Measurements from ENCODE around the gene GSTT4. TPM values are rescaled to one million over a fixed set of nuclear protein-coding genes. Genes with fewer than 3 reads are reported as not detected.

Gene GSTT4
- total and polyA plus RNA-seq, 11 donors, result not detected

- no peak for TF ChIP-seq CTCF (IDR thresholded peaks at IDR 0.05)
- no peak for TF ChIP-seq POLR2A (IDR thresholded peaks at IDR 0.05)
Measured at GRCh38 chr22:24023204-24023789, 18.0 kb upstream of the GSTT4 start.

GRCh38 chr22:24021304-24021703 lies 16.1 kb upstream of the GSTT4 start:
- 94 to 98% (median 96%) methylated on average over 3 of the region's 3 CpGs for WGBS, 4 donors
- H3K36me3 ChIP-seq, result peaks cover 0 to 19% (median 5%) of the 10 kb centered on the region in 9 donors
- H3K27me3 ChIP-seq, result no peaks in the 10 kb centered on the region
- no peak overlapping the region for H3K27ac ChIP-seq
- ATAC-seq, result no peak
- H3K4me3 ChIP-seq, result no peak overlapping the region
- peaks cover 0 to 9% (median 0%) of the 10 kb centered on the region in 12 donors for H3K4me1 ChIP-seq
- DNase-seq, result no peak
- H3K9me3 ChIP-seq, result peaks cover 0 to 18% (median 0%) of the 10 kb centered on the region in 12 donors
- TF ChIP-seq POLR2A (IDR thresholded peaks at IDR 0.05) (no peak), CTCF (IDR thresholded peaks at IDR 0.05) (no peak)
- intact Hi-C loops (cut with DNase I), result no loop called here

More at GRCh38 chr22:24023204-24023789, 18.0 kb upstream of the GSTT4 start:
- Histone ChIP-seq H3K27ac (no peak overlapping the region), H3K4me1 (peaks cover 0 to 10% (median 0%) of the 10 kb centered on the region in 12 donors), H3K36me3 (peaks cover 0 to 13% (median 0%) of the 10 kb centered on the region in 9 donors), H3K27me3 (no peaks in the 10 kb centered on the region), H3K9me3 (peaks cover 0 to 18% (median 0%) of the 10 kb centered on the region in 12 donors), H3K4me3 (no peak overlapping the region)
- DNase-seq (no peak), ATAC-seq (no peak)
- intact Hi-C loops (cut with DNase I), result no loop called here

- Histone ChIP-seq H3K27me3 (no peaks in the 10 kb centered on the region), H3K27ac (no peak overlapping the region), H3K4me1 (peaks cover 0 to 18% (median 12%) of the 10 kb centered on the region in 12 donors), H3K36me3 (peaks cover 0 to 12% (median 5%) of the 10 kb centered on the region in 9 donors), H3K9me3 (peaks cover 0 to 3% (median 0%) of the 10 kb centered on the region in 12 donors), H3K4me3 (no peak overlapping the region)
- no peak for ATAC-seq
- intact Hi-C loops (cut with DNase I), result loop anchor here in 1 of 10 donors (5.0 to 10.0 kb wide), 2 partner anchors 41 to 139 kb away; no protein-coding TSS in a partner anchor
- TF ChIP-seq CTCF (IDR thresholded peaks at IDR 0.05) (no peak), POLR2A (IDR thresholded peaks at IDR 0.05) (no peak)
- no peak for DNase-seq
- 95 to 100% (median 98%) methylated on average over 1 of the region's 1 CpG for WGBS, 4 donors
Measured at GRCh38 chr22:24016156-24016555, 10.9 kb upstream of the GSTT4 start.

GRCh38 chr22:24011735-24012068 lies 6.4 kb upstream of the GSTT4 start:
- whole genome bisulfite sequencing, 4 donors, result 1 to 2% (median 1%) methylated on average over 10 of the region's 10 CpGs
- ATAC-seq, result peak in 1 of 4 donors; percentile 1
- intact Hi-C loops (cut with DNase I), result loop anchor here in 1 of 10 donors (10.0 kb wide), 1 partner anchor 143 kb away; no protein-coding TSS in a partner anchor

More at GRCh38 chr22:24011735-24012068, 6.4 kb upstream of the GSTT4 start:
- DNase-seq, result no peak
- Histone ChIP-seq H3K36me3 (no peaks in the 10 kb centered on the region), H3K27me3 (no peaks in the 10 kb centered on the region), H3K4me3 (peak overlapping the region; percentile 57 to 98 (median 94)), H3K9me3 (peaks cover 0 to 3% (median 0%) of the 10 kb centered on the region in 12 donors), H3K27ac (peak overlapping the region; percentile 33 to 92 (median 84)), H3K4me1 (peaks cover 0 to 18% (median 12%) of the 10 kb centered on the region in 12 donors)
- no peak for TF ChIP-seq CTCF (IDR thresholded peaks at IDR 0.05)
- TF ChIP-seq POLR2A (IDR thresholded peaks at IDR 0.05), result no peak
